ENCODE data around the gene KIF5B. TPM values are rescaled to one million over a fixed set of nuclear protein-coding genes. Genes with fewer than 3 reads are reported as not detected.
"Not testable (repeated sequence)": the region's sequence is repeated elsewhere in the genome, so short reads cannot be mapped to it uniquely, and the experiment has no call there.

The KIF5B gene
- total RNA-seq (10 to 100 TPM; 97.4 to 98.5 TPM), polyA plus RNA-seq (26.1 TPM)

- Mint-ChIP-seq H3K9me3 (no peaks in the 10 kb centered on the region), H3K4me1 (peaks cover 44 to 52% (median 51%) of the 10 kb centered on the region in 3 donors), H3K27me3 (no peaks in the 10 kb centered on the region), H3K4me3 (peak within 1 kb of the TSS; percentile 95 to 100 (median 98)), H3K36me3 (peaks cover 0 to 20% (median 0%) of the 10 kb centered on the region in 3 donors), H3K27ac (peak within 1 kb of the TSS; percentile 90 to 99 (median 94))
- peak; percentile 81 to 93 (median 88) for DNase-seq
- Histone ChIP-seq H3K36me3 (ENCODE audit: insufficient read depth, low read length) (no peaks in the 10 kb centered on the region), H3K27me3 (ENCODE audit: insufficient read depth, low read length, poor library complexity, severe bottlenecking) (no peaks in the 10 kb centered on the region), H3K9me3 (ENCODE audit: low read length) (no peaks in the 10 kb centered on the region), H3K4me3 (ENCODE audit: low read length) (peak within 1 kb of the TSS; percentile 67), H3K27ac (ENCODE audit: low read depth, low read length) (peak within 1 kb of the TSS; percentile 84), H3K4me1 (ENCODE audit: insufficient read depth, low read length) (peaks cover 38% of the 10 kb centered on the region)
- ChIA-PET POLR2A (no interaction called here), CTCF (no interaction called here)
Observed at GRCh38 chr10:32056136-32057035, at the start of gene KIF5B. TSS of gene KIF5B (minus strand) at chr10:32056425. CDS start at chr10:32055973, 452 bp downstream.

GRCh38 chr10:32105782-32106382 lies 49.7 kb upstream of the KIF5B start:
- DNase-seq, result no peak
- Mint-ChIP-seq H3K4me3 (no peak overlapping the region), H3K4me1 (no peaks in the 10 kb centered on the region), H3K27me3 (peaks cover 7 to 14% of the 10 kb centered on the region in 2 donors), H3K36me3 (no peaks in the 10 kb centered on the region), H3K27ac (no peak overlapping the region), H3K9me3 (peaks cover 0 to 3% (median 0%) of the 10 kb centered on the region in 5 donors)
- Histone ChIP-seq H3K9me3 (ENCODE audit: low read length) (no peaks in the 10 kb centered on the region), H3K27me3 (ENCODE audit: insufficient read depth, low read length, poor library complexity, severe bottlenecking) (no peaks in the 10 kb centered on the region), H3K36me3 (ENCODE audit: insufficient read depth, low read length) (no peaks in the 10 kb centered on the region), H3K27ac (ENCODE audit: low read depth, low read length) (no peak overlapping the region), H3K4me1 (ENCODE audit: insufficient read depth, low read length) (no peaks in the 10 kb centered on the region), H3K4me3 (ENCODE audit: low read length) (no peak overlapping the region)
- ChIA-PET CTCF (no interaction called here), POLR2A (no interaction called here)

- Histone ChIP-seq H3K4me1 (ENCODE audit: insufficient read depth, low read length) (no peaks in the 10 kb centered on the region), H3K4me3 (ENCODE audit: low read length) (no peak overlapping the region), H3K27ac (ENCODE audit: low read depth, low read length) (no peak overlapping the region), H3K27me3 (ENCODE audit: insufficient read depth, low read length, poor library complexity, severe bottlenecking) (no peaks in the 10 kb centered on the region), H3K9me3 (ENCODE audit: low read length) (no peaks in the 10 kb centered on the region), H3K36me3 (ENCODE audit: insufficient read depth, low read length) (no peaks in the 10 kb centered on the region)
- POLR2A ChIA-PET, result no interaction called here
- CTCF ChIA-PET, result no interaction called here
- H3K27ac Mint-ChIP-seq, result peak overlapping the region in 1 of 8 donors; percentile 68
- DNase-seq, result no peak
- peaks cover 9 to 14% of the 10 kb centered on the region in 2 donors for H3K27me3 Mint-ChIP-seq
- peaks cover 0 to 3% (median 0%) of the 10 kb centered on the region in 5 donors for H3K9me3 Mint-ChIP-seq
- no peak overlapping the region for H3K4me3 Mint-ChIP-seq
- H3K36me3 Mint-ChIP-seq, result no peaks in the 10 kb centered on the region
- no peaks in the 10 kb centered on the region for H3K4me1 Mint-ChIP-seq
Observed at GRCh38 chr10:32104622-32105509, 48.6 kb upstream of the KIF5B start.

GRCh38 chr10:32104181-32104580 lies 48.0 kb upstream of the KIF5B start:
- H3K9me3 Mint-ChIP-seq, result peaks cover 0 to 3% (median 0%) of the 10 kb centered on the region in 5 donors
- H3K4me3 Mint-ChIP-seq, result no peak overlapping the region
- Histone ChIP-seq H3K4me3 (ENCODE audit: low read length) (no peak overlapping the region), H3K27me3 (ENCODE audit: insufficient read depth, low read length, poor library complexity, severe bottlenecking) (no peaks in the 10 kb centered on the region), H3K27ac (ENCODE audit: low read depth, low read length) (no peak overlapping the region), H3K9me3 (ENCODE audit: low read length) (no peaks in the 10 kb centered on the region), H3K4me1 (ENCODE audit: insufficient read depth, low read length) (no peaks in the 10 kb centered on the region), H3K36me3 (ENCODE audit: insufficient read depth, low read length) (no peaks in the 10 kb centered on the region)
- H3K36me3 Mint-ChIP-seq, result peaks cover 0 to under 1% (median 0%) of the 10 kb centered on the region in 3 donors
- H3K27me3 Mint-ChIP-seq, result peaks cover 13 to 14% of the 10 kb centered on the region in 2 donors
- ChIA-PET CTCF (no interaction called here), POLR2A (no interaction called here)
- no peak for DNase-seq
- H3K4me1 Mint-ChIP-seq, result no peaks in the 10 kb centered on the region
- no peak overlapping the region for H3K27ac Mint-ChIP-seq

GRCh38 chr10:32103721-32104120 lies 47.5 kb upstream of the KIF5B start:
- no peak overlapping the region for H3K4me3 ChIP-seq (ENCODE audit: low read length)
- peaks cover 0 to 5% (median 0%) of the 10 kb centered on the region in 3 donors for H3K36me3 Mint-ChIP-seq
- H3K27me3 Mint-ChIP-seq, result peaks cover 14 to 15% of the 10 kb centered on the region in 2 donors
- no peaks in the 10 kb centered on the region for H3K27me3 ChIP-seq (ENCODE audit: insufficient read depth, low read length, poor library complexity, severe bottlenecking)
- H3K36me3 ChIP-seq (ENCODE audit: insufficient read depth, low read length), result no peaks in the 10 kb centered on the region
- H3K4me1 Mint-ChIP-seq, result no peaks in the 10 kb centered on the region
- H3K4me3 Mint-ChIP-seq, result no peak overlapping the region
- H3K27ac Mint-ChIP-seq, result no peak overlapping the region
- no peaks in the 10 kb centered on the region for H3K4me1 ChIP-seq (ENCODE audit: insufficient read depth, low read length)
- ChIA-PET CTCF (no interaction called here), POLR2A (no interaction called here)
- no peak for DNase-seq
- no peaks in the 10 kb centered on the region for H3K9me3 ChIP-seq (ENCODE audit: low read length)
- peaks cover 0 to 3% (median 3%) of the 10 kb centered on the region in 5 donors for H3K9me3 Mint-ChIP-seq
- H3K27ac ChIP-seq (ENCODE audit: low read depth, low read length), result no peak overlapping the region

GRCh38 chr10:32098566-32099259 lies 42.5 kb upstream of the KIF5B start:
- H3K4me3 ChIP-seq (ENCODE audit: low read length); H3K27me3 ChIP-seq (ENCODE audit: insufficient read depth, low read length, poor library complexity, severe bottlenecking); H3K4me1 ChIP-seq (ENCODE audit: insufficient read depth, low read length); CTCF ChIA-PET; H3K4me3 Mint-ChIP-seq; H3K36me3 ChIP-seq (ENCODE audit: insufficient read depth, low read length); H3K9me3 ChIP-seq (ENCODE audit: low read length); DNase-seq; H3K27ac ChIP-seq (ENCODE audit: low read depth, low read length); H3K4me1 Mint-ChIP-seq; H3K27ac Mint-ChIP-seq: not testable (repeated sequence)
- POLR2A ChIA-PET, result interaction anchor here (0.6 kb wide), 1 partner anchor 156 kb away, joined by 4 read pairs; no protein-coding TSS in a partner anchor
- H3K36me3 Mint-ChIP-seq, result peaks cover 0 to 12% (median 0%) of the 10 kb centered on the region in 3 donors
- peaks cover 22 to 35% of the 10 kb centered on the region in 2 donors for H3K27me3 Mint-ChIP-seq
- peaks cover 0 to 13% (median 3%) of the 10 kb centered on the region in 5 donors for H3K9me3 Mint-ChIP-seq

GRCh38 chr10:32095116-32095733 lies 39.0 kb upstream of the KIF5B start:
- POLR2A ChIA-PET, result no interaction called here
- no peaks in the 10 kb centered on the region for H3K4me1 ChIP-seq (ENCODE audit: insufficient read depth, low read length)
- H3K9me3 ChIP-seq (ENCODE audit: low read length), result no peaks in the 10 kb centered on the region
- Mint-ChIP-seq H3K27me3 (peaks cover 24 to 31% of the 10 kb centered on the region in 2 donors), H3K27ac (no peak overlapping the region), H3K4me1 (no peaks in the 10 kb centered on the region), H3K4me3 (no peak overlapping the region), H3K9me3 (peaks cover 0 to 13% (median 3%) of the 10 kb centered on the region in 5 donors), H3K36me3 (peaks cover 0 to 16% (median 0%) of the 10 kb centered on the region in 3 donors)
- no peaks in the 10 kb centered on the region for H3K27me3 ChIP-seq (ENCODE audit: insufficient read depth, low read length, poor library complexity, severe bottlenecking)
- CTCF ChIA-PET, result no interaction called here
- H3K4me3 ChIP-seq (ENCODE audit: low read length), result no peak overlapping the region
- DNase-seq, result no peak
- no peak overlapping the region for H3K27ac ChIP-seq (ENCODE audit: low read depth, low read length)
- no peaks in the 10 kb centered on the region for H3K36me3 ChIP-seq (ENCODE audit: insufficient read depth, low read length)
